AG10803 (cell line): Measurements from ENCODE around the gene MFSD6L.

Experiments
- DNase-seq: peaks from one replicate; pipeline ENCODE4 v3.0.0; 2010; ENCODE audit warnings: low read depth
- H3K4me3 ChIP-seq: 2 replicates; pipeline ENCODE4 v1.5.1; 2011; ENCODE audit warnings: mild to moderate bottlenecking, low read length, control low read depth
- CTCF ChIP-seq: conservative IDR thresholded peaks from 2 replicates; pipeline ENCODE4 v1.5.1; 2011; ENCODE audit warnings: mild to moderate bottlenecking, low read length, control low read depth, inconsistent platforms

Gene MFSD6L

GRCh38 chr17:8799570-8800212 is 526 bp upstream of the MFSD6L start:
- no peak for TF ChIP-seq CTCF
- H3K4me3 ChIP-seq, result no peak overlapping the region
- no peak for DNase-seq

- DNase-seq, result no peak
- TF ChIP-seq CTCF, result no peak
- no peak overlapping the region for H3K4me3 ChIP-seq
These were observed 854 bp downstream of the MFSD6L start for GRCh38 chr17:8798176-8798845.

- H3K4me3 ChIP-seq, result no peak overlapping the region
- no peak for DNase-seq
- no peak for TF ChIP-seq CTCF
These were observed 1.5 kb downstream of the MFSD6L start for GRCh38 chr17:8797621-8798175.

- TF ChIP-seq CTCF, result no peak
- H3K4me3 ChIP-seq, result no peak overlapping the region
- no peak for DNase-seq
These were observed 4.5 kb downstream of the MFSD6L start for GRCh38 chr17:8794636-8795035.

- no peak overlapping the region for H3K4me3 ChIP-seq
- no peak for TF ChIP-seq CTCF
- no peak for DNase-seq
These were observed 5.5 kb downstream of the MFSD6L start for GRCh38 chr17:8793649-8794048.

- no peak overlapping the region for H3K4me3 ChIP-seq
- no peak for DNase-seq
- no peak for TF ChIP-seq CTCF
These were observed 6.5 kb downstream of the MFSD6L start for GRCh38 chr17:8792646-8793045.

- DNase-seq, result peak; percentile 60
- TF ChIP-seq CTCF, result no peak
These were observed 7.3 kb downstream of the MFSD6L start for GRCh38 chr17:8791910-8792270.

More at GRCh38 chr17:8791910-8792270, 7.3 kb downstream of the MFSD6L start:
- no peak overlapping the region for H3K4me3 ChIP-seq
